WERI-Rb-1 (cell line): ENCODE measurements around the gene CDV3.

ENCODE experiments used
- DNase-seq: peaks from one replicate; pipeline ENCODE4 v3.0.0-alpha.2; 2020
- H3K27ac ChIP-seq: fragments of 250-450 bp; sonication (Bioruptor Pico); 2 replicates; pipeline ENCODE4 v1.5.1; 2020; ENCODE audit warnings: mild to moderate bottlenecking, moderate library complexity
- H3K27me3 ChIP-seq: fragments of 250-450 bp; sonication (Bioruptor Pico); 2 replicates; pipeline ENCODE4 v1.5.1; 2021; ENCODE audit warnings: mild to moderate bottlenecking, low read depth, moderate library complexity; ENCODE audit not compliant: insufficient read depth, severe bottlenecking
- H3K36me3 ChIP-seq: fragments of 250-450 bp; sonication (Bioruptor Pico); 2 replicates; pipeline ENCODE4 v1.5.1; 2020; ENCODE audit warnings: mild to moderate bottlenecking, moderate library complexity
- H3K4me3 ChIP-seq: 2 replicates; pipeline ENCODE4 v1.5.1; 2011; ENCODE audit warnings: low read depth, mild to moderate bottlenecking, control low read depth, low read length
- H3K9me3 ChIP-seq: fragments of 250-450 bp; sonication (Bioruptor Pico); 2 replicates; pipeline ENCODE4 v1.5.1; 2021; ENCODE audit warnings: mild to moderate bottlenecking, moderate library complexity; ENCODE audit not compliant: severe bottlenecking
- TF ChIP-seq, protein P1 (sequence below): IDR thresholded peaks from 2 replicates; pipeline ENCODE4 v1.5.1; 2011; ENCODE audit warnings: low read depth, mild to moderate bottlenecking, control low read depth, inconsistent platforms, low read length

Gene CDV3

DNA sequence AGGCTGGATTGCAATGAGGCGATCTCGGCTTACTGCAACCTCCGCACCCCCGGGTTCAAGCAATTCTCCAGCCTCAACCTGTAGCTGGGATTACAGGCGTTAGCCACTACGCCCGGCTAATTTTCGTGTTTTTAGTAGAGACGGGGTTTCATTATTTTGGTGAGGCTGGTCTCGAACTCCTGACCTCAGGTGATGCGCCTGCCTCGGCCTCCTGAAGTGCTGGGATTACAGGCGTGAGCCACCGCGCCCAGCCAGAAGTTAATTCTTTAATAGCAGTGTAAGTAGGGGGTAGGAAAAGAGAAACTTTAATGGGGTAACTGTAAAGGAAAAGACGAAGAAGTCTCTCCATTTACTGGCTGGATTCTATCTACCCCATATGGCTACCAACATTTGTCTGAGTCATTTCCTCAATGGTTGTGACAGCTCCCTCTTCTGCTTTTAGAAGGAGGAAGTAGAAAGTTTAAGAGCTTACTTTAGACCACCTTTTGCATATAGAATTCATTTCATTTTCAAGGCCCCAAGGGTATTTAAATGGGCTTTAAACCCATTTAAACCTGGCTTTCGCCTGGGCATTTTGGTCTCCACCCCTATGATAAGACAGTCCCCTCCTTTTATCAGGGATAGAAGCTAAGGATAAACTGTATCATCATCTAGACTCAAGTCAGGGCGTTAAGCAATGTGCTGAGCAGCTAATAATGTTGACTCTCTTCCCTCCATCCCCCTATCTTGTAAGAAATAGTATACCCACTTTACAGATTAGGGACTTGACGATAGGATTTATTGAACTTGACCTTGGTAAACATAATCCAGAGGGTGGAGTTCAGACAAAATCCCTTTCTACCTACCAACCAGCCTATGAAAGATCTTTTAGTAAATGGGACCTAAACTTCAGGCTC is 1.1 kb upstream of the CDV3 start:
- TF ChIP-seq, protein P1, sequence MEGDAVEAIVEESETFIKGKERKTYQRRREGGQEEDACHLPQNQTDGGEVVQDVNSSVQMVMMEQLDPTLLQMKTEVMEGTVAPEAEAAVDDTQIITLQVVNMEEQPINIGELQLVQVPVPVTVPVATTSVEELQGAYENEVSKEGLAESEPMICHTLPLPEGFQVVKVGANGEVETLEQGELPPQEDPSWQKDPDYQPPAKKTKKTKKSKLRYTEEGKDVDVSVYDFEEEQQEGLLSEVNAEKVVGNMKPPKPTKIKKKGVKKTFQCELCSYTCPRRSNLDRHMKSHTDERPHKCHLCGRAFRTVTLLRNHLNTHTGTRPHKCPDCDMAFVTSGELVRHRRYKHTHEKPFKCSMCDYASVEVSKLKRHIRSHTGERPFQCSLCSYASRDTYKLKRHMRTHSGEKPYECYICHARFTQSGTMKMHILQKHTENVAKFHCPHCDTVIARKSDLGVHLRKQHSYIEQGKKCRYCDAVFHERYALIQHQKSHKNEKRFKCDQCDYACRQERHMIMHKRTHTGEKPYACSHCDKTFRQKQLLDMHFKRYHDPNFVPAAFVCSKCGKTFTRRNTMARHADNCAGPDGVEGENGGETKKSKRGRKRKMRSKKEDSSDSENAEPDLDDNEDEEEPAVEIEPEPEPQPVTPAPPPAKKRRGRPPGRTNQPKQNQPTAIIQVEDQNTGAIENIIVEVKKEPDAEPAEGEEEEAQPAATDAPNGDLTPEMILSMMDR = no peak
- DNase-seq = no peak
- Histone ChIP-seq H3K36me3 (peaks cover 27% of the 10 kb centered on the region), H3K4me3 (peak overlapping the region; percentile 36), H3K27me3 (no peaks in the 10 kb centered on the region), H3K9me3 (no peaks in the 10 kb centered on the region), H3K27ac (peak overlapping the region; percentile 79)

DNA sequence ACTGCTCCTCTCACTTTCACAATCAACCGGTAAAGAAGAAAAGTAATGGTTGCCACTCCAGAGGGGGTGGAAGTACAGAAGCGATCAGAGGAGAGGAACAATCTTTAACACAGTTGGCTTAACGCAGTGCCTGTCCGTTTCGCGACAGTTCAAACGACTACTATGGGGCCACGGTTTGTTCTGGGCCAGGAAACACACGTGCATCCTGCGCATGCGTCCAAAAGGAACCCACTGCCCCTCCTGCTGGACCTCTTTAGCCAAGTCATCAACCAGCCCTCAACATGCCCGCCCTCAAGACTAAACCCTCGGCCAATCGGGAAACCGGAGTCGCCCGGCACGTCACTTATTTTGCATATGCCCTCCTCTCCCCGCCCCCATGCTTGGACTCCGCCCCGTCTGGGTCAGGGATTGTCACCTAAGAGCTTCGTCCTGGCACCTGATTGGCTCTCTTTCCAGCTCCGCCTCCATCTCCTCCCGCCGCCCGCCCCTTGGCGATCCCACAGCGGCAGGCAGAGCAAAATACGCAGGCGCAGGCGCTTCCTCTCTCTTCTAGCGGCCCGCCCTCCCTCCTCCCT is 345 bp upstream of the CDV3 start:
- Histone ChIP-seq H3K4me3 (peak overlapping the region; percentile 44), H3K27ac (peak overlapping the region; percentile 94), H3K9me3 (no peaks in the 10 kb centered on the region), H3K36me3 (peaks cover 35% of the 10 kb centered on the region), H3K27me3 (no peaks in the 10 kb centered on the region)
- DNase-seq = peak; percentile 100
- TF ChIP-seq, protein P1 = no peak

DNA sequence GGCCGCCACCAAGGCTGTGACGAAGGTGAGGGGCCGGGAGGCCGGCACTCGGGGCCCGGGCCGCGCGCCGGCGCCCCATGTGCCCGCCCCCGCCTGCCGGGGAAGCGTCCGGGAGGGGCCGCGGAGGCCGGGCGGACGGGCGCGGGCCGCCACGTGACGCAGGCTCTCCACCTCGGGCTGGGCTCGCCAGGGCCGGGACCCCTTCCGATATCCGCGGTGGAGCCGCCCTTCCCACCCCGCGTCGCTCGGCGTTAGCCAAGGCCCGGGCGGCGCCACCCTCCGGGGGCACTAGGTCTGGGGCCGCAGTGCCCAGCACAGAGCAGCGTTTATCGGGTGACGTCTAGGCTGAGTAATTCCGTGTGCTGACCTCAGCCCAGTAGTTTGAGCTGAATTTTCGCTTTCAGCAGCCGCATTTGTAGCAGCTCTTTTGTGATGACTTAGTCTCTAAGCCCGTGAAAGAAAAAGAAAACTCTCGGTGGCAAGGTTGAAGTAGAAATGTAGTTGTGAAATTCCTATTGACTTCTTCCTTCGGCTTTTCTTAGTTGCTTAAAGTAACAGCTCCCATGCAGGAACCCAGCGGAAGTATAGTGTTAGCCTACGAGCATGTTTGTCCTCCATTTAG is 885 bp downstream of the CDV3 start:
- Histone ChIP-seq H3K36me3 (peaks cover 45% of the 10 kb centered on the region), H3K27ac (peak overlapping the region; percentile 76)
- peak; percentile 63 for DNase-seq

DNA sequence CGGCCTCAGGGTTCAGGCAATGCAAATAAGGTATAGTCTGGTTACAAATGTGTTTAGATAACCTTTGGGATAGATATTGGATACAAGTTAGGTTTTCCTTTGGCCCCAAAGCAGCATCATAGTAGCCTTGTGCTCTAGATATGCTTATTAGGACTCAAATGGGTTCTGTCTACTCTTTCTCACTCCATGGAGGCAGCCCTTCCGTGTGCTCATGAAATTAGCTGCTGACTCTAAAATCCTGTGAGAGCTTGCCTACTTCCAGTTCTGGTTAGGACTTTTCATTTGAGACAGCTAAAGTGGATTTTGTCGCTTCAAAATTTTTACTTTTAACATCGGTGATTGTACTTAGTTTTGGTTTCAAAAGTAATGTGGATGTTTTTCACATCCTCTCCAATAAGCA is 1.6 kb downstream of the CDV3 start:
- Histone ChIP-seq H3K27me3 (no peaks in the 10 kb centered on the region), H3K4me3 (peak overlapping the region; percentile 85), H3K36me3 (peaks cover 49% of the 10 kb centered on the region), H3K9me3 (no peaks in the 10 kb centered on the region), H3K27ac (peak overlapping the region; percentile 76; the same call in 1 of the 2 replicates)
- no peak for DNase-seq
- TF ChIP-seq, protein P1 = no peak

More for the DNA sequence above, 885 bp downstream of the CDV3 start:
- TF ChIP-seq, protein P1 = peak; percentile 6; the same call in 1 of the 2 replicates
- Histone ChIP-seq H3K9me3 (no peaks in the 10 kb centered on the region), H3K4me3 (peak overlapping the region; percentile 85), H3K27me3 (no peaks in the 10 kb centered on the region)

DNA sequence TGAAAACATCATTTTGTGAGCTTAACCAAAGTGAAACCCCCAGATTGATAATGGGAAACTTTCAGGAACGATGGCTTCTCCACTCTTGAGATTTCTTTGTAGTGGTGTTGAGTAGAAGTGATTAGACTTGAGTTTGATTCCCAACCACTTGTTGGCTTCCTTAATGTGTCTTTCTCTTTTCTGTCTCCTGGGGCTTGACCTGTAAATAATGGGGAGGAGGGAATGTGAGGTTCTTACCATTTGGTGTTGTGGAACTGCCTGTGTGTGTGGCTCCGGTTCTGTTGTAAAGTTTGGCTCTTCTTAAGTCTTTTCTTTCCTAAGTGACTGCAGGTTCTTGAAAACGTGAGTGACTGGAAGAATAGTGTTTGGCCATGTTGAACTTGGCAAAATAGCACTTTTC is 2.7 kb downstream of the CDV3 start:
- H3K9me3 ChIP-seq = no peaks in the 10 kb centered on the region
- H3K27me3 ChIP-seq = no peaks in the 10 kb centered on the region
- H3K27ac ChIP-seq = no peak overlapping the region
- TF ChIP-seq, protein P1 = no peak
- no peak overlapping the region for H3K4me3 ChIP-seq
- peaks cover 49% of the 10 kb centered on the region for H3K36me3 ChIP-seq
- no peak for DNase-seq
